ENCODE results near the gene DKK2. TPM values are rescaled to one million over a fixed set of nuclear protein-coding genes. Genes with fewer than 3 reads are reported as not detected.

DKK2 gene
- total RNA-seq, 2 donors from 2014 or later: 0.12 to 0.34 TPM

- no peak for ATAC-seq
- DNase-seq: peak in 1 of 2 donors; percentile 22
Observed at GRCh38 chr4:107034091-107034995, 1.8 kb downstream of the DKK2 start.

GRCh38 chr4:107027379-107027778, 8.7 kb downstream of the DKK2 start:
- intact Hi-C loops (cut with DNase I, micrococcal nuclease): no loop called here
- DNase-seq (no peak), ATAC-seq (no peak)

More at GRCh38 chr4:107034091-107034995, 1.8 kb downstream of the DKK2 start:
- intact Hi-C loops (cut with DNase I, micrococcal nuclease): loop anchor here in 1 of 2 donors (10.0 kb wide), 1 partner anchor 150 kb away; no protein-coding TSS in a partner anchor

GRCh38 chr4:107018344-107018735, 17.8 kb downstream of the DKK2 start:
- ATAC-seq (no peak), DNase-seq (no peak)
- intact Hi-C loops (cut with DNase I, micrococcal nuclease): no loop called here

GRCh38 chr4:107017443-107018343, 18.4 kb downstream of the DKK2 start:
- ATAC-seq: no peak
- no peak for DNase-seq
- intact Hi-C loops (cut with DNase I, micrococcal nuclease): no loop called here

GRCh38 chr4:107011312-107011711, 24.8 kb downstream of the DKK2 start:
- intact Hi-C loops (cut with DNase I, micrococcal nuclease): no loop called here
- ATAC-seq (no peak), DNase-seq (no peak)

- intact Hi-C loops (cut with DNase I, micrococcal nuclease): no loop called here
- ATAC-seq: no peak
Observed at GRCh38 chr4:107009196-107009968, 26.7 kb downstream of the DKK2 start.

GRCh38 chr4:107008115-107008514, 28.0 kb downstream of the DKK2 start:
- intact Hi-C loops (cut with DNase I, micrococcal nuclease): no loop called here
- no peak for ATAC-seq
- DNase-seq: no peak

More at GRCh38 chr4:107009196-107009968, 26.7 kb downstream of the DKK2 start:
- no peak for DNase-seq

- DNase-seq (no peak), ATAC-seq (no peak)
- intact Hi-C loops (cut with DNase I, micrococcal nuclease): no loop called here
Observed at GRCh38 chr4:107006218-107006617, 29.9 kb downstream of the DKK2 start.

GRCh38 chr4:106996490-106996889, 39.6 kb downstream of the DKK2 start:
- no peak for DNase-seq
- intact Hi-C loops (cut with DNase I, micrococcal nuclease): no loop called here

GRCh38 chr4:106993827-106994226, 42.3 kb downstream of the DKK2 start:
- DNase-seq (no peak), ATAC-seq (no peak)
- intact Hi-C loops (cut with DNase I, micrococcal nuclease): no loop called here

More at GRCh38 chr4:106996490-106996889, 39.6 kb downstream of the DKK2 start:
- no peak for ATAC-seq

- DNase-seq (no peak), ATAC-seq (no peak)
- intact Hi-C loops (cut with DNase I, micrococcal nuclease): no loop called here
Observed at GRCh38 chr4:106987311-106987710, 48.8 kb downstream of the DKK2 start.

GRCh38 chr4:106986486-106986885, 49.6 kb downstream of the DKK2 start:
- DNase-seq (no peak), ATAC-seq (no peak)
- intact Hi-C loops (cut with DNase I, micrococcal nuclease): no loop called here

GRCh38 chr4:106985830-106986229, 50.3 kb downstream of the DKK2 start:
- ATAC-seq (no peak), DNase-seq (no peak)
- intact Hi-C loops (cut with DNase I, micrococcal nuclease): no loop called here

- DNase-seq (no peak), ATAC-seq (no peak)
- intact Hi-C loops (cut with DNase I, micrococcal nuclease): no loop called here
Observed at GRCh38 chr4:106982711-106983211, 53.4 kb downstream of the DKK2 start.

- DNase-seq: no peak
- ATAC-seq: no peak
- intact Hi-C loops (cut with DNase I, micrococcal nuclease): no loop called here
Observed at GRCh38 chr4:106981431-106981830, 54.7 kb downstream of the DKK2 start.

- intact Hi-C loops (cut with DNase I, micrococcal nuclease): no loop called here
- DNase-seq (no peak), ATAC-seq (no peak)
Observed at GRCh38 chr4:106979476-106979875, 56.6 kb downstream of the DKK2 start.

GRCh38 chr4:106978046-106978774, 57.9 kb downstream of the DKK2 start:
- DNase-seq (no peak), ATAC-seq (no peak)
- intact Hi-C loops (cut with DNase I, micrococcal nuclease): no loop called here

GRCh38 chr4:106971636-106972035, 64.5 kb downstream of the DKK2 start:
- DNase-seq (no peak), ATAC-seq (no peak)
- intact Hi-C loops (cut with DNase I, micrococcal nuclease): no loop called here
